Measurements from ENCODE around the gene TARS2.
A peak's percentile ranks its signal among the peaks of the same experiment; 100 is the strongest.

TARS2 gene

GRCh38 chr1:150551784-150552127 is 64.5 kb downstream of the TARS2 start:
- ATAC-seq (replicated peaks) (no peak), DNase-seq (no peak)
- Mint-ChIP-seq H3K27ac (peak overlapping the region; percentile 42), H3K9me3 (no peaks in the 10 kb centered on the region), H3K36me3 (peaks cover 0 to 3% of the 10 kb centered on the region in 2 donors), H3K4me3 (peak overlapping the region in 1 of 2 donors; percentile 41), H3K4me1 (peaks cover 23 to 48% of the 10 kb centered on the region in 2 donors), H3K27me3 (peaks cover 5 to 11% of the 10 kb centered on the region in 2 donors)

DNA sequence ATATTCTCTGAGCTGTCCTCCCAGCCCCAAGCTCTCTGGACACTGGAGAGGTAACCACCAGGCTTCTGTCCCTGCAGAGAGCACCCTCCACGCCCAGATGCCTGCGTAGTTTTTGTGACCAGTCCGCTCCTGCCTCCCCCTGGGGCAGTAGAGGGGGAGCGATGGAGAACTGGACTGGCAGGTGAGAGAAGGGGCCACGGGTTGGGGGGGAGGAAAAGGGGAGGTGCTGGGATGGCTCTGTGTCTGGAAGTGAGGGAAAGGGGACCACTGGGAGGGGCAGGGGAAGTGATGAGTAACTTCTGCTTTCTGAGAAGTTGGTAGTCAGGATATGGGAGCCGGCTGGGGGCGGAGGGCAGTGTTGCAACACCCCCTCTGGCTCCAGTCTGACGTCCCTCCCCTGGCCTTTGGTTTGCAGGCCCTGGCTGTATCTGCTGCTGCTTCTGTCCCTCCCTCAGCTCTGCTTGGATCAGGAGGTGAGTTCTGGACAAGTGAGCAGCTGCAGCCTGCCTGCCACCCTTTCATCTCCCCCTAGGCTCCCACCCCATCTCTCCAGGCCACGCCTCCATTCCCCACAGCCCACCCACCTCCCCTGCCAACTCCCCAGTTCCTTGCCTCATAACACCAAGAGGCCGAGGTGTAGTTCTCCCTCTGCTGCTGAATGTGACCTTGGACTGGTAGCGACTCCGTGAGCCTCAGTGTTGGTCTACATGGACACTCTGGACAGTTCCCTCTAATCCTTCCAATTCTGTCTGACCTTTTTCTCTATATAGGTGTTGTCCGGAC is 65.1 kb downstream of the TARS2 start:
- peak; percentile 26 to 30 for ATAC-seq (replicated peaks)
- Mint-ChIP-seq H3K4me3 (peak overlapping the region; percentile 41 to 56), H3K9me3 (no peaks in the 10 kb centered on the region), H3K4me1 (peaks cover 23 to 48% of the 10 kb centered on the region in 2 donors), H3K27ac (peak overlapping the region; percentile 42), H3K27me3 (peaks cover 5 to 7% of the 10 kb centered on the region in 2 donors), H3K36me3 (peaks cover 0 to 3% of the 10 kb centered on the region in 2 donors)
- DNase-seq = no peak

DNA sequence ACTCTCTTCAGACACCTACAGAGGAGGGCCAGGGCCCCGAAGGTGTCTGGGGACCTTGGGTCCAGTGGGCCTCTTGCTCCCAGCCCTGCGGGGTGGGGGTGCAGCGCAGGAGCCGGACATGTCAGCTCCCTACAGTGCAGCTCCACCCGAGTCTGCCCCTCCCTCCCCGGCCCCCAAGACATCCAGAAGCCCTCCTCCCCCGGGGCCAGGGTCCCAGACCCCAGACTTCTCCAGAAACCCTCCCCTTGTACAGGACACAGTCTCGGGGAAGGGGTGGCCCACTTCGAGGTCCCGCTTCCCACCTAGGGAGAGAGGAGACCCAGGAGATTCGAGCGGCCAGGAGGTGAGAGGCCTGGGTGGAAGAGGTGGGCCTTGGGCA is 65.7 kb downstream of the TARS2 start:
- Mint-ChIP-seq H3K9me3 (no peaks in the 10 kb centered on the region), H3K4me3 (peak overlapping the region in 1 of 2 donors; percentile 41), H3K27me3 (peaks cover 5 to 7% of the 10 kb centered on the region in 2 donors), H3K4me1 (peaks cover 23 to 48% of the 10 kb centered on the region in 2 donors), H3K36me3 (peaks cover 0 to 3% of the 10 kb centered on the region in 2 donors), H3K27ac (peak overlapping the region; percentile 37)
- ATAC-seq (replicated peaks) (no peak), DNase-seq (no peak)

DNA sequence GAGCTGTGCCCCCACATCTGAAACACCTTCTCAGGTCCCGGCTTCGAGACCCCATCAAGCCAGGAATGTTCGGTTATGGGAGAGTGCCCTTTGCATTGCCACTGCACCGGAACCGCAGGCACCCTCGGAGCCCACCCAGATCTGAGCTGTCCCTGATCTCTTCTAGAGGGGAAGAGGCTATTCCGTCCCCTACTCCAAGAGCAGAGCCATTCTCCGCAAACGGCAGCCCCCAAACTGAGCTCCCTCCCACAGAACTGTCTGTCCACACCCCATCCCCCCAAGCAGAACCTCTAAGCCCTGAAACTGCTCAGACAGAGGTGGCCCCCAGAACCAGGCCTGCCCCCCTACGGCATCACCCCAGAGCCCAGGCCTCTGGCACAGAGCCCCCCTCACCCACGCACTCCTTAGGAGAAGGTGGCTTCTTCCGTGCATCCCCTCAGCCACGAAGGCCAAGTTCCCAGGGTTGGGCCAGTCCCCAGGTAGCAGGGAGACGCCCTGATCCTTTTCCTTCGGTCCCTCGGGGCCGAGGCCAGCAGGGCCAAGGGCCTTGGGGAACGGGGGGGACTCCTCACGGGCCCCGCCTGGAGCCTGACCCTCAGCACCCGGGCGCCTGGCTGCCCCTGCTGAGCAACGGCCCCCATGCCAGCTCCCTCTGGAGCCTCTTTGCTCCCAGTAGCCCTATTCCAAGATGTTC is 66.3 kb downstream of the TARS2 start:
- H3K4me3 Mint-ChIP-seq = no peak overlapping the region
- H3K9me3 Mint-ChIP-seq = no peaks in the 10 kb centered on the region
- H3K27ac Mint-ChIP-seq = no peak overlapping the region

GRCh38 chr1:150554086-150554452 is 66.8 kb downstream of the TARS2 start:
- Mint-ChIP-seq H3K4me1 (peaks cover 20 to 48% of the 10 kb centered on the region in 2 donors), H3K27ac (no peak overlapping the region), H3K9me3 (no peaks in the 10 kb centered on the region), H3K4me3 (no peak overlapping the region), H3K36me3 (peaks cover 0 to 3% of the 10 kb centered on the region in 2 donors), H3K27me3 (peaks cover 5 to 7% of the 10 kb centered on the region in 2 donors)
- DNase-seq = no peak
- no peak for ATAC-seq (replicated peaks)

More for the DNA sequence above, 66.3 kb downstream of the TARS2 start:
- DNase-seq (no peak), ATAC-seq (replicated peaks) (no peak)
- H3K27me3 Mint-ChIP-seq = peaks cover 5 to 7% of the 10 kb centered on the region in 2 donors
- peaks cover 21 to 48% of the 10 kb centered on the region in 2 donors for H3K4me1 Mint-ChIP-seq
- H3K36me3 Mint-ChIP-seq = peaks cover 0 to 3% of the 10 kb centered on the region in 2 donors

DNA sequence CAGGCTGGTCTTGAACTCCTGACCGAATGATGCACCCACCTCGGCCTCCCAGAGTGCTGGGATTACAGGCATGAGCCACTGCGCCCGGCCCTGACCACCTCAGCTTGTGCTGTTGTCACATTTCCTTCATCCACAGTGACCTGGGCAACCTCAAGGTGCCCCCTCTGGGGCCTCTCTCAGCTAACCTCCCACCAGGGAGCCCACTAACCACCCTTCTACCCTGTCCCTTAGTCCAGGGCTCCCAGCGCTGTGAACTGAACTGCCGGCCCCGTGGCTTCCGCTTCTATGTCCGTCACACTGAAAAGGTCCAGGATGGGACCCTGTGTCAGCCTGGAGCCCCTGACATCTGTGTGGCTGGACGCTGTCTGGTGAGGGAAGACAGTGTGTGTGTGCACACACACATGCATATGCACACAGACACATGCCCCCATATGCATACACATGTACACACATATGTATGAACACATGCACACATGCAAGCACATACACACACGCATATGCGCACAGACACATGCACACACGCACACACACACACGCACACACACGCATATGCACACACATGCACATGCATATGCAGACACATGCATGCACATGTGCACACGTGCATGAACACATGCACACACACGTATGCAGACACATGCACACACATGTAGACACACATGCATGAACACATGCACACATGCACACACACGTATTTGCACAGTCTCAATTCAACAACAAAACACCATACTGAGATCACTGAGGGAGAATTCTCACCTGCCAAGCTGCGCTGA is 68.2 kb downstream of the TARS2 start:
- Mint-ChIP-seq H3K4me1 (peaks cover 22 to 46% of the 10 kb centered on the region in 2 donors), H3K36me3 (peaks cover 0 to 3% of the 10 kb centered on the region in 2 donors), H3K27ac (no peak overlapping the region), H3K4me3 (no peak overlapping the region), H3K9me3 (no peaks in the 10 kb centered on the region), H3K27me3 (no peaks in the 10 kb centered on the region)
- DNase-seq (no peak), ATAC-seq (replicated peaks) (no peak)

GRCh38 chr1:150555971-150556865 is 69.0 kb downstream of the TARS2 start:
- Mint-ChIP-seq H3K4me3 (no peak overlapping the region), H3K36me3 (peaks cover 0 to 3% of the 10 kb centered on the region in 2 donors), H3K27ac (peak overlapping the region; percentile 2), H3K9me3 (no peaks in the 10 kb centered on the region), H3K4me1 (peaks cover 22 to 46% of the 10 kb centered on the region in 2 donors), H3K27me3 (no peaks in the 10 kb centered on the region)
- ATAC-seq (replicated peaks) (no peak), DNase-seq (no peak)

GRCh38 chr1:150557065-150557600 is 69.9 kb downstream of the TARS2 start:
- H3K27ac Mint-ChIP-seq = no peak overlapping the region
- H3K27me3 Mint-ChIP-seq = no peaks in the 10 kb centered on the region
- no peak overlapping the region for H3K4me3 Mint-ChIP-seq
- peaks cover 20 to 42% of the 10 kb centered on the region in 2 donors for H3K4me1 Mint-ChIP-seq
- H3K9me3 Mint-ChIP-seq = no peaks in the 10 kb centered on the region
- ATAC-seq (replicated peaks) = no peak
- DNase-seq = no peak
- H3K36me3 Mint-ChIP-seq = peaks cover 0 to 3% of the 10 kb centered on the region in 2 donors

Measured in stimulated activated naive B cell treated with anti-CD40 and anti-IgM and Interleukin-4, amounts not matched to agents 10 μg/mL and 1 μg/mL and 100 μg/mL, for 72 hours (primary cell).